Measurements from ENCODE around the gene SCFD2.
A peak's percentile ranks its signal among the peaks of the same experiment; 100 is the strongest.

Gene SCFD2

DNA sequence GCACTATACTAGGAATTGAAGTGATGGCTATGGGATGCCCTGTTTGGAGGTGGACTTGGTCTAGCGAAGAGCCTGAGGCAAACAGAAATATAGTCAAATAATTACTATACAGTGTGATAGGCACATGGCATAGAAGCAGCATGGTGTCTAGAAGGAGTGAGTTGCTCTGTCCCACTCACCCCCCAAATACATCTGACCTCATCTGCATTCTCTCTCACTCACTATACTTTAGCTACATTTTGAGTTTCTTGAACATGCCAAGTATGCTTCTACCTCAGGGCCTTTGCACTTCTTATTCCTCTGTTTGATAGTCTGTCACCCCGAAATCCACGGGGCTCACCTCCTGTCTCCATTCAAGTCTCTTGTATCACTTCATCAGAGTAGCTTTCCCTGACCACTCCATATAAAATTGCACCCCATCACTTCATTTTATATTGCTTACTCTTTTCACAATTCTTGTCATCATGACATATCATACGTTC, 9.0 kb upstream of the SCFD2 start:
- no peak overlapping the region for H3K4me3 ChIP-seq (ENCODE audit: control insufficient read depth in 1 of 7, extremely low read depth in 1 of 7, insufficient read depth in 4 of 7, low read depth in 2 of 7, low read length in 6 of 7)
- DNase-seq = no peak
- WGBS (ENCODE audit: insufficient coverage) = 100% methylated on average over 2 of the region's 4 CpGs
- H3K36me3 ChIP-seq (ENCODE audit: control insufficient read depth in 4 of 4, insufficient read depth in 4 of 4, low read length in 3 of 4) = peaks cover 0 to 2% (median 0%) of the 10 kb centered on the region in 4 experiments
- CTCF ChIA-PET = interaction anchor here (0.9 kb wide), 1 partner anchor 858 kb away, joined by 3 read pairs; no protein-coding TSS in a partner anchor
- H3K9me3 ChIP-seq (ENCODE audit: control extremely low read depth in 1 of 5, control insufficient read depth in 4 of 5, insufficient read depth in 2 of 5, low read depth in 1 of 5, low read length in 4 of 5) = no peaks in the 10 kb centered on the region
- POLR2A ChIA-PET = interaction anchor here (0.7 kb wide), 1 partner anchor 20 kb away, joined by 3 read pairs; no protein-coding TSS in a partner anchor
- H3K27me3 ChIP-seq (replicated peaks in 2 of 5; ENCODE audit: control insufficient read depth in 4 of 5, insufficient read depth in 5 of 5, low read length in 4 of 5) = no peaks in the 10 kb centered on the region
- peaks cover 12 to 21% (median 18%) of the 10 kb centered on the region in 4 experiments for H3K4me1 ChIP-seq (ENCODE audit: control extremely low read depth in 1 of 4, control insufficient read depth in 4 of 4, insufficient read depth in 4 of 4, low read length in 3 of 4)
- no peak overlapping the region for H3K27ac ChIP-seq (ENCODE audit: insufficient read depth in 1 of 2, low read depth in 1 of 2, low read length in 2 of 2, poor library complexity in 1 of 2, severe bottlenecking in 2 of 2)

DNA sequence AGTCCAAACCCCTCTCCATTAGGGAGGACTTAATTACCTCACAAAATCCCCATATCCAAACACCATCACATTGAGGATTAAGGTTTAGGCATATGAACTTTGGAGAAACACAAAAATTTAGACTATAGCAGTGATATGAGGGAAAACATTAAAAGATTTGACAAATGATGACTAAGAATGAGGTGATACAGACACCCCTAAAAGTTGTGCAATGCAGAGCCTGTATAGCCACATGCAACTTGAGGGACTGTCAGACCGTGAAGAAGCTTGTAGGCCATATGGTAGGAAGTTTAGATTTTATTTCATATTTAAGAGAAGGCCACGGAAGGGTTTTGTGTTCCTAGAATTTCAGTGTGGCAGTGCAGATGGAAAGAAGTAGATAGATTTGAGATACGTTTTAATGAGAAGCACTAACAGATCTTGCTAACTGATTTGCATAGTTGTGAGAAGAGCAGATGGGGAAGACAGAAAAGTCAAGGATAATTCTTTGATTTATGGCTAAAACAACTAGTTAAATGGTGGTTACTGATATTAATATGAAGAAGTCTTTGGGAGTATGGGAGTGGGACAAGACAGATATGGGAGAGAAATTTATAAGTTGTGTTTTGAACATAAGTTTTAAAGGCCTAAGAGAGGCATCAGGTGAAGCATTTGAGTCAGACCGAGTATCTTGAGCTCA, 6.1 kb upstream of the SCFD2 start:
- Histone ChIP-seq H3K36me3 (ENCODE audit: control insufficient read depth in 4 of 4, insufficient read depth in 4 of 4, low read length in 3 of 4) (no peaks in the 10 kb centered on the region), H3K4me1 (ENCODE audit: control extremely low read depth in 1 of 4, control insufficient read depth in 4 of 4, insufficient read depth in 4 of 4, low read length in 3 of 4) (peaks cover 2 to 7% (median 5%) of the 10 kb centered on the region in 4 experiments), H3K4me3 (ENCODE audit: control insufficient read depth in 1 of 7, extremely low read depth in 1 of 7, insufficient read depth in 4 of 7, low read depth in 2 of 7, low read length in 6 of 7) (no peak overlapping the region), H3K9me3 (ENCODE audit: control extremely low read depth in 1 of 5, control insufficient read depth in 4 of 5, insufficient read depth in 2 of 5, low read depth in 1 of 5, low read length in 4 of 5) (no peaks in the 10 kb centered on the region), H3K27me3 (replicated peaks in 2 of 5; ENCODE audit: control insufficient read depth in 4 of 5, insufficient read depth in 5 of 5, low read length in 4 of 5) (no peaks in the 10 kb centered on the region), H3K27ac (ENCODE audit: insufficient read depth in 1 of 2, low read depth in 1 of 2, low read length in 2 of 2, poor library complexity in 1 of 2, severe bottlenecking in 2 of 2) (no peak overlapping the region)
- ChIA-PET POLR2A (no interaction called here), CTCF (interaction anchor here (1.1 kb wide), 1 partner anchor 10 kb away, joined by 3 read pairs; no protein-coding TSS in a partner anchor)
- no peak for DNase-seq
- 98% methylated on average over 4 of the region's 4 CpGs for WGBS (ENCODE audit: insufficient coverage)

DNA sequence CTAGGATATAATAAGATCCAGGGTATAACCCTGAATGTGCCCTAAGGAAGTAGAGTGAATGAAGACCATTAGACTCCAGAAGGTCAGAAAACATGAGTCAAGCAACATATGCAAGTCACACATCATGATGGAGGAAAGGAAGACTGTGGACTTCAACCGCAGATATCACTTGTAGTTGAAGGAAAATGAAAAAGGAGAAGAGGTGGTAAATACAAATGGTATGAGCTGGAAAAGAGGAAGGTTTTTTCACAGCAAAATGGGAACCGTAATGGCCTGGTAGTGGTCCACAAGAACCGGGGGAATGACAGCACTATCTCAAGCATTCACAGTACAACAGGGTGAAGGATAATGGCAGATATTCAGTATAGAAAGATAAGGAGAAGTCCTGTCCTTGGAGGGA, 5.2 kb upstream of the SCFD2 start:
- Histone ChIP-seq H3K27me3 (replicated peaks in 2 of 5; ENCODE audit: control insufficient read depth in 4 of 5, insufficient read depth in 5 of 5, low read length in 4 of 5) (no peaks in the 10 kb centered on the region), H3K36me3 (ENCODE audit: control insufficient read depth in 4 of 4, insufficient read depth in 4 of 4, low read length in 3 of 4) (no peaks in the 10 kb centered on the region), H3K27ac (ENCODE audit: insufficient read depth in 1 of 2, low read depth in 1 of 2, low read length in 2 of 2, poor library complexity in 1 of 2, severe bottlenecking in 2 of 2) (no peak overlapping the region), H3K4me3 (ENCODE audit: control insufficient read depth in 1 of 7, extremely low read depth in 1 of 7, insufficient read depth in 4 of 7, low read depth in 2 of 7, low read length in 6 of 7) (no peak overlapping the region), H3K9me3 (ENCODE audit: control extremely low read depth in 1 of 5, control insufficient read depth in 4 of 5, insufficient read depth in 2 of 5, low read depth in 1 of 5, low read length in 4 of 5) (no peaks in the 10 kb centered on the region), H3K4me1 (ENCODE audit: control extremely low read depth in 1 of 4, control insufficient read depth in 4 of 4, insufficient read depth in 4 of 4, low read length in 3 of 4) (peaks cover 7 to 9% (median 8%) of the 10 kb centered on the region in 4 experiments)
- ChIA-PET POLR2A (no interaction called here), CTCF (no interaction called here)
- DNase-seq = no peak
- 90% methylated on average over 3 of the region's 3 CpGs for WGBS (ENCODE audit: insufficient coverage)

DNA sequence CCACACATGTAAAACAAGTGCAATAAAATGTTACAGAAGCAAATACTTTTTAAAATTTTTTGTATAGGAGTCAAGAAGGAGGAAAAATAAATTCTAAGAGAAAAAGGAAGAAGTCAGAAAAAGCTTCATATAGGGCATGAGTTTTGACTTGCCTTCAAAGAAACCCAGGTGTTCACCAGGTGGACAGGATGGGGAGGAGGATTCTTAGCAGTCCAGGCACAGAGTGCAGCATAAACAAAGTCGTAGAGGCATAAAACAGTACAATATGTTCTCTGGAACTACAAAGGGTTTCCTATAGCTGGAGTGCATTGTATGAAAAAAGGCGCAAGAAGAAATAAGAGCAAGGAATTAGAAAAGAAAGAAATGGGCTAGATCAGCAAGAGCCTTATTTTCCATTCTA, 1.9 kb upstream of the SCFD2 start:
- CTCF ChIA-PET = interaction anchor here (1.7 kb wide), 1 partner anchor 9 kb away, joined by 7 read pairs; the partner anchor contains the start of gene FIP1L1

DNA sequence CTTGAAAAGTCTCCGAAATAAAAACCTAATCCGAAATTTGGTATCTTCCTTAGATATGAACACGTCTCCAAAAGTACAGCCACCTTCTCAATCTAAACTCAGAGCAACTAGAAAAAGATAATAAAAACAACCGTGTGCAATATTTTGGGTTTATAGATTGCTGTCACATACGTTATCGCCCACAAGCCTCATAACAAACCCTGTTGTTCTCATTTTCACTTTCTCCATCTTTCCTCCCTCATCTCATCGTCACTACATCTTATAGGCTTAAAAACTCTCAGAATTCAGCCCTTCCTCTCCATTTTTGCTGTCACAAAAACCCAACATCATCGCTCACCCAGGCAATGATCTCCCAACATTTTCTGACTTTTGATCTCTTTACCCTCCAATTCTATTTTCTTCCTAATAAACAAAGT, 448 bp upstream of the SCFD2 start:
- ChIA-PET POLR2A (interaction anchor here (0.5 to 1.5 kb wide), 3 partner anchors 12 to 353 kb away, joined by 3 to 5 read pairs (median 3); partner anchors contain the start of gene FIP1L1), CTCF (interaction anchor here (1.6 to 1.7 kb wide), 2 partner anchors 11 to 14 kb away, joined by 5 to 7 read pairs; partner anchors contain the start of gene FIP1L1)
- Histone ChIP-seq H3K9me3 (ENCODE audit: control extremely low read depth in 1 of 5, control insufficient read depth in 4 of 5, insufficient read depth in 2 of 5, low read depth in 1 of 5, low read length in 4 of 5) (no peaks in the 10 kb centered on the region), H3K36me3 (ENCODE audit: control insufficient read depth in 4 of 4, insufficient read depth in 4 of 4, low read length in 3 of 4) (no peaks in the 10 kb centered on the region), H3K4me1 (ENCODE audit: control extremely low read depth in 1 of 4, control insufficient read depth in 4 of 4, insufficient read depth in 4 of 4, low read length in 3 of 4) (peaks cover 18 to 34% (median 26%) of the 10 kb centered on the region in 4 experiments), H3K4me3 (ENCODE audit: control insufficient read depth in 1 of 7, extremely low read depth in 1 of 7, insufficient read depth in 4 of 7, low read depth in 2 of 7, low read length in 6 of 7) (peak overlapping the region; percentile 66 to 100 (median 97)), H3K27me3 (replicated peaks in 2 of 5; ENCODE audit: control insufficient read depth in 4 of 5, insufficient read depth in 5 of 5, low read length in 4 of 5) (no peaks in the 10 kb centered on the region), H3K27ac (ENCODE audit: insufficient read depth in 1 of 2, low read depth in 1 of 2, low read length in 2 of 2, poor library complexity in 1 of 2, severe bottlenecking in 2 of 2) (peak overlapping the region; percentile 67 to 89)
- WGBS (ENCODE audit: insufficient coverage) = 12% methylated on average over 5 of the region's 8 CpGs
- DNase-seq = no peak

More for the DNA sequence above, 1.9 kb upstream of the SCFD2 start:
- Histone ChIP-seq H3K27ac (ENCODE audit: insufficient read depth in 1 of 2, low read depth in 1 of 2, low read length in 2 of 2, poor library complexity in 1 of 2, severe bottlenecking in 2 of 2) (no peak overlapping the region), H3K27me3 (replicated peaks in 2 of 5; ENCODE audit: control insufficient read depth in 4 of 5, insufficient read depth in 5 of 5, low read length in 4 of 5) (no peaks in the 10 kb centered on the region), H3K9me3 (ENCODE audit: control extremely low read depth in 1 of 5, control insufficient read depth in 4 of 5, insufficient read depth in 2 of 5, low read depth in 1 of 5, low read length in 4 of 5) (no peaks in the 10 kb centered on the region), H3K4me1 (ENCODE audit: control extremely low read depth in 1 of 4, control insufficient read depth in 4 of 4, insufficient read depth in 4 of 4, low read length in 3 of 4) (peaks cover 18 to 30% (median 26%) of the 10 kb centered on the region in 4 experiments), H3K4me3 (ENCODE audit: control insufficient read depth in 1 of 7, extremely low read depth in 1 of 7, insufficient read depth in 4 of 7, low read depth in 2 of 7, low read length in 6 of 7) (no peak overlapping the region), H3K36me3 (ENCODE audit: control insufficient read depth in 4 of 4, insufficient read depth in 4 of 4, low read length in 3 of 4) (no peaks in the 10 kb centered on the region)
- DNase-seq = no peak
- 100% methylated on average over 2 of the region's 2 CpGs for WGBS (ENCODE audit: insufficient coverage)
- POLR2A ChIA-PET = no interaction called here

DNA sequence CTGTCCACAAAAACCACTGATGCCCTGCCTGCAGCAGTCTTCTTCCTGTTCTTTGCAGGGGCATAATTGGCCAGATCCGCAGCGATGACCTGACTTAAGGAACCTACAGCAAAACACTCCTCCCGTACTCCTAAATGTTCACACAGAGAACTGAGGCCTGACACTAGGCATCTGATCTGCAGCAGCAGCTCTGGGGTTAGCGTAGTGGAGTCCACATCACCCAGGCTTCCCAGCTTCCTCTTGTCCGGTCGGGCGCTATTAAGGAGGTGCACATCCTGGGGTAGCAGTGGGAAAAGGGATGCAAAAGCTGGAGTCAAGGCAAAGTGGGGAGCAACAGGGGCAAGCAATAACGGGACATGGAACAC, 758 bp downstream of the SCFD2 start:
- peaks cover 18 to 34% (median 26%) of the 10 kb centered on the region in 4 experiments for H3K4me1 ChIP-seq (ENCODE audit: control extremely low read depth in 1 of 4, control insufficient read depth in 4 of 4, insufficient read depth in 4 of 4, low read length in 3 of 4)
- H3K9me3 ChIP-seq (ENCODE audit: control extremely low read depth in 1 of 5, control insufficient read depth in 4 of 5, insufficient read depth in 2 of 5, low read depth in 1 of 5, low read length in 4 of 5) = no peaks in the 10 kb centered on the region
- peak overlapping the region; percentile 59 to 89 for H3K27ac ChIP-seq (ENCODE audit: insufficient read depth in 1 of 2, low read depth in 1 of 2, low read length in 2 of 2, poor library complexity in 1 of 2, severe bottlenecking in 2 of 2)
- H3K27me3 ChIP-seq (replicated peaks in 2 of 5; ENCODE audit: control insufficient read depth in 4 of 5, insufficient read depth in 5 of 5, low read length in 4 of 5) = no peaks in the 10 kb centered on the region
- DNase-seq = peak in 2 of 3 donors; percentile 28 to 40
- WGBS (ENCODE audit: insufficient coverage) = 0% methylated on average over 5 of the region's 8 CpGs
- ChIA-PET POLR2A (interaction anchor here (0.6 kb wide), 1 partner anchor 14 kb away, joined by 5 read pairs; no protein-coding TSS in a partner anchor), CTCF (interaction anchor here (1.4 to 1.6 kb wide), 2 partner anchors 10 to 15 kb away, joined by 3 to 5 read pairs; no protein-coding TSS in a partner anchor)
- H3K36me3 ChIP-seq (ENCODE audit: control insufficient read depth in 4 of 4, insufficient read depth in 4 of 4, low read length in 3 of 4) = peaks cover 0 to 2% (median 0%) of the 10 kb centered on the region in 4 experiments
- peak overlapping the region; percentile 66 to 100 (median 97) for H3K4me3 ChIP-seq (ENCODE audit: control insufficient read depth in 1 of 7, extremely low read depth in 1 of 7, insufficient read depth in 4 of 7, low read depth in 2 of 7, low read length in 6 of 7)

DNA sequence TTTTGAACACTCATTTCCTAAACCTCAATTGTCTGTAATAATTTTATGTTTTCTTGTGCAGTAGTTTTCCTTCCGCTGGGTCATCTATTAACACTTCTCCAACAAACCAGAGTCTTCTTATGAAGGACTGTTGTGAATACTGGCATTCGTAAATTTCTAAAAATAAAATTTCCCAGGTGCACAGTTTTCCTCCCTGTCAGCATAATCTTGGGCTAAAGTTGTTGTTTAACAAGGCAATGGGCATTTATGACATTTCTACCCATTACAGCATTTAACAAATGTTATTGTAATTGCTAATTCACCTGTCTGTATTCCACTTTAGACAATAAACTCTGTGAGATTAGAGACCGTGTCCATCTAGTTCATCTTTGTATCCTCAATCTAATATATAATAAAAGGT, 1.2 kb downstream of the SCFD2 start:
- DNase-seq = no peak
- Histone ChIP-seq H3K36me3 (ENCODE audit: control insufficient read depth in 4 of 4, insufficient read depth in 4 of 4, low read length in 3 of 4) (peaks cover 0 to 2% (median under 1%) of the 10 kb centered on the region in 4 experiments), H3K9me3 (ENCODE audit: control extremely low read depth in 1 of 5, control insufficient read depth in 4 of 5, insufficient read depth in 2 of 5, low read depth in 1 of 5, low read length in 4 of 5) (no peaks in the 10 kb centered on the region), H3K27me3 (replicated peaks in 2 of 5; ENCODE audit: control insufficient read depth in 4 of 5, insufficient read depth in 5 of 5, low read length in 4 of 5) (no peaks in the 10 kb centered on the region), H3K4me3 (ENCODE audit: control insufficient read depth in 1 of 7, extremely low read depth in 1 of 7, insufficient read depth in 4 of 7, low read depth in 2 of 7, low read length in 6 of 7) (peak overlapping the region in 6 of 7 experiments; percentile 66 to 100 (median 98)), H3K27ac (ENCODE audit: insufficient read depth in 1 of 2, low read depth in 1 of 2, low read length in 2 of 2, poor library complexity in 1 of 2, severe bottlenecking in 2 of 2) (peak overlapping the region in 1 of 2 experiments; percentile 89), H3K4me1 (ENCODE audit: control extremely low read depth in 1 of 4, control insufficient read depth in 4 of 4, insufficient read depth in 4 of 4, low read length in 3 of 4) (peaks cover 18 to 34% (median 26%) of the 10 kb centered on the region in 4 experiments)
- ChIA-PET POLR2A (interaction anchor here (0.6 kb wide), 1 partner anchor 14 kb away, joined by 5 read pairs; no protein-coding TSS in a partner anchor), CTCF (interaction anchor here (1.3 to 1.4 kb wide), 2 partner anchors 9 to 14 kb away, joined by 3 to 4 read pairs; no protein-coding TSS in a partner anchor)
- WGBS (ENCODE audit: insufficient coverage) = no CpG with 5 or more reads among the region's 3 CpGs

Measured in common myeloid progenitor, CD34-positive (primary cell).